Measurements from ENCODE around the gene LILRA2.

Gene LILRA2

DNA sequence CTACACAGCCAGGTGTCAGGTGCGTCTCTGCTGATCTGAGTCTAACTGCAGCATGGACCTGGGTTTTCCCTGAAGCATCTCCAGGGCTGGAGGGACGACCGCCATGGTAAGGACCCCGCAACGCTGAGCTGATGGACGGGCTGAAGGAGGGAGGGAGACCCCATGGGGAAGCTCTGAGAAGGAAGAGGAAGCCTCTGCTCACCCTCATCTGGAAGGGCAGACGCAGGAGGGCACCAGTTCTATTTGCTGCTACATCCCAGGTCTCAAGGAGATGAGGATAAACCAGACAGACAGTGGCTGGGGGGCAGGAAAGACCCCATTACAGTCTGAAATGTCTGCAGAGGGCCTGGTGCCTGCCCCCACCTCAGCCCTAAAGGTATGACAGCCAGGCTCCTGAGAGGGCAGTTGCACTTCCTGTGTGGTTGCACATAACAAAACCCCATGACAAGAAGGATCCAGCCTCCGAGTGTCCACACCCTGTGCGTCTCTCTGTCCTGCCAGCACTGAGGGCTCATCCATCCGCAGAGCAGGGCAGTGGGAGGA, at the start of gene LILRA2:
Gene LILRA2 (plus strand): TSS at position 461 of the 543 bp plus-strand sequence. CDS start 89 bp downstream, outside the sequence.
- no peak within 1 kb of the TSS for H3K4me3 ChIP-seq (ENCODE audit: control insufficient read depth, low read depth, low read length)
- DNase-seq (ENCODE audit: low read depth) = no peak
- TF ChIP-seq, protein P1, sequence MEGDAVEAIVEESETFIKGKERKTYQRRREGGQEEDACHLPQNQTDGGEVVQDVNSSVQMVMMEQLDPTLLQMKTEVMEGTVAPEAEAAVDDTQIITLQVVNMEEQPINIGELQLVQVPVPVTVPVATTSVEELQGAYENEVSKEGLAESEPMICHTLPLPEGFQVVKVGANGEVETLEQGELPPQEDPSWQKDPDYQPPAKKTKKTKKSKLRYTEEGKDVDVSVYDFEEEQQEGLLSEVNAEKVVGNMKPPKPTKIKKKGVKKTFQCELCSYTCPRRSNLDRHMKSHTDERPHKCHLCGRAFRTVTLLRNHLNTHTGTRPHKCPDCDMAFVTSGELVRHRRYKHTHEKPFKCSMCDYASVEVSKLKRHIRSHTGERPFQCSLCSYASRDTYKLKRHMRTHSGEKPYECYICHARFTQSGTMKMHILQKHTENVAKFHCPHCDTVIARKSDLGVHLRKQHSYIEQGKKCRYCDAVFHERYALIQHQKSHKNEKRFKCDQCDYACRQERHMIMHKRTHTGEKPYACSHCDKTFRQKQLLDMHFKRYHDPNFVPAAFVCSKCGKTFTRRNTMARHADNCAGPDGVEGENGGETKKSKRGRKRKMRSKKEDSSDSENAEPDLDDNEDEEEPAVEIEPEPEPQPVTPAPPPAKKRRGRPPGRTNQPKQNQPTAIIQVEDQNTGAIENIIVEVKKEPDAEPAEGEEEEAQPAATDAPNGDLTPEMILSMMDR (conservative IDR thresholded peaks at IDR 0.05; ENCODE audit: control insufficient read depth, insufficient read depth, low read depth, low read length) = no peak

DNA sequence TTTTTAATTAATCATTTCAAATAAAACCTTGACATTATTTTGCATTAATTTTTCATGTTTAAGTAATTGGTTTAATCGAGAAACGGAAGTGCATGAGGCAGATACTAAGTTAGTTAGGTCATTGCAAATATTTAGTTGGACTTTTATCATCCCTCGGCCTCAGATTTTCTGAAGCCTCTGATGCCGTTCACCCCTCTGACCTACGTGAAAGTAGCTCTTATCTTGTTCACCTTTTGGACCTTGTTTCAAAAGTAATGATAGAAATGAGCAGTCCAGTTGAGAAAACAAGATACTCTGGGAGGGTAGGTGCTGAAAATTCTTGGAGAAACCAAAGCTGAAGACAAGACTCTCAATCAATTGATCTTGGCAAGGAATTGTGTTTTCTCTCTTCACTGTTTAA, 48.0 kb upstream of the LILRA2 start:
- TF ChIP-seq, protein P1 (conservative IDR thresholded peaks at IDR 0.05; ENCODE audit: control insufficient read depth, insufficient read depth, low read depth, low read length) = no peak

DNA sequence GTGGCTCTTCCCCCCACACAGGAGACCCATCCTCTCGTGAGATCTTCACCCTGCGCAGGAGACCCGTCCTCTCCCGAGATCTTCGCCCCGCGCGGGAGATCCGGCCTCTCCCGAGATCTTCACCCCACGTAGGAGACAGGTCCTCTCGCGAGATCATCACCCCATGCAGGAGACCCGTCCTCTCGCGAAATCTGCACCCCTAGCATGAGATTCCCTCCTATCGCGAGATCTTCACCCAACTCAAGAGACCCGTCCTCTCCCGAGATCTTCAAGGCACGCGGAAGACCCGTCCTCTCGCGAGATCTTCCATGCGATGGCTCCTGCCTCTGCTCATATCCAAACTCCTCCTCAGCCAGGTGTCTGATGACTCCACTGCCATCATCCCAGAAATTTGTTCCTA, 46.6 kb upstream of the LILRA2 start:
- TF ChIP-seq, protein P1 (conservative IDR thresholded peaks at IDR 0.05; ENCODE audit: control insufficient read depth, insufficient read depth, low read depth, low read length) = no peak
- no peak overlapping the region for H3K4me3 ChIP-seq (ENCODE audit: control insufficient read depth, low read depth, low read length)
- DNase-seq (ENCODE audit: low read depth) = no peak

More for the DNA sequence above, 48.0 kb upstream of the LILRA2 start:
- DNase-seq (ENCODE audit: low read depth) = no peak
- no peak overlapping the region for H3K4me3 ChIP-seq (ENCODE audit: control insufficient read depth, low read depth, low read length)

DNA sequence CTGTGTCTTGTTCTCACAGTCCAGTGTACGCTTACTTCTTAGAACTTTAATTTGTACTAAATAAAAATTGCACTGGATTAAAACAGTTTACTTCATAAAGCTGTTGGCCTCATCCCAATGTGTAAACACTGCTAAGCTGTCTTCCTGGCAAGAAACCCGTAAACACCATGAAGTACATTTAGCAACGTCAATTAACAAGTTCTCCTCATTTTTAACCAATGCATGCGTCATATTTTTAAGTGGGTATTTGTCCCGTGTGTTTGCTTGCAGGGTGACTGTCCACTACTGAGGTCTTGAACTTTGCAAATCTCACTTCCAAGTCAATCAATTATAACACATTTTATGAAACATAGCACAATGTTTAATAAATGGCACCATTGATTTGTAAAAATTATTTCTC, 42.7 kb upstream of the LILRA2 start:
- TF ChIP-seq, protein P1 (conservative IDR thresholded peaks at IDR 0.05; ENCODE audit: control insufficient read depth, insufficient read depth, low read depth, low read length) = no peak
- no peak for DNase-seq (ENCODE audit: low read depth)
- no peak overlapping the region for H3K4me3 ChIP-seq (ENCODE audit: control insufficient read depth, low read depth, low read length)

DNA sequence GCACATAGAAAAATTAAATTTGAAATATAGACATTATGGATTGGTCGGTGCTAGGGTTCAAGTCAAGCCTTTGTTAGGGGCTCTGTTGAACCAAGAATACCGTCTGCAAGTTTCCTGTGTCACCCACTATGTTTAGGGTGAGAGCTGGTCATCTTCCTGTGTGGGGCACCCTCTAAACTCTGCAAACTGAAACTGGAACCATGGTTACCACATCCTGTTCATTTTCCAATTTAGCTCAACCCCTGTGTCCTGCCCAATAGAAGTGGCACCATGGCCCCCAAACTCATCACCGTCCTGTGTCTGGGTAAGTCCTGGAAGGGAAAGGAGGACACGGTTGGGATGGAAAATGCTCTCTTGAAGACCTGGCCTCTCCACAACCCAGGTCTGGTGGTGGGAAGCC, 41.1 kb upstream of the LILRA2 start:
- TF ChIP-seq, protein P1 (conservative IDR thresholded peaks at IDR 0.05; ENCODE audit: control insufficient read depth, insufficient read depth, low read depth, low read length) = no peak
- no peak overlapping the region for H3K4me3 ChIP-seq (ENCODE audit: control insufficient read depth, low read depth, low read length)
- no peak for DNase-seq (ENCODE audit: low read depth)

DNA sequence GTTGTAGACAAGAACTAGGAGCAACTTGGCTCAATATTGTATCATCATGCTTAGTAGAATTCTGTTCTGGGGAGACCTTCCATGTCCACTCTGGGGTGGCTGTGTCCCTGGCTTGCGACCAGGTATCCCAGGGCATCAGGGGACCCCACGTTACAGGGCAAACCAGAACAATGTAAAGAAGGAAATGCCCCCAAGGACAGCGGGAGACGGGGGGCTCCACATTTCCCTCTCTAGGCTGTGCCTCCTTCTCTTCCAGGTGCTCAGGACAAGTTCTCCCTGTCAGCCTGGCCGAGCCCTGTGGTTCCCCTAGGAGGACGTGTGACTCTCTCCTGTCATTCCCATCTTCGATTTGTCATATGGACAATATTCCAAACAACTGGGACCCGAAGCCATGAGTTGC, 40.1 kb upstream of the LILRA2 start:
- H3K4me3 ChIP-seq (ENCODE audit: control insufficient read depth, low read depth, low read length) = no peak overlapping the region
- DNase-seq (ENCODE audit: low read depth) = no peak
- TF ChIP-seq, protein P1 (conservative IDR thresholded peaks at IDR 0.05; ENCODE audit: control insufficient read depth, insufficient read depth, low read depth, low read length) = no peak

DNA sequence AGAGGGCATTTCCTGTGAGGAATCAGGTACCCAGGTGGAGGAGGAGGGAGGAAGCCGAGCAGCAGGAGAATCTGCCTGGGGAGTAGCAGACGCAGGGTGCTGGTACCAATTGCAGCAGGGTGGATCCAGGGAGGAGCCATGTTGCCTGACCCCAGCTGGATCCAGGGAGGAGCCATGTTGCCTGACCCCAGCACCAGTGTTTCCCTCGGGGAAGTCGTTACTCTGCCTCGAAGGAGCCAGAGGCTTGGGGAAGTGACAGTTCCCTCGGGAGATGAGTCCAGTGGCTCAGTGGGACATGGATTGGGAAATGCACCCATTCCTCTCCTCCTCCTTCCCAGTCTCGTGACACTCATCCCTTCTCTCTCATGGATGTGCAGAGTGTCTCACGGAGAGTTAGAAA, 39.4 kb upstream of the LILRA2 start:
- no peak overlapping the region for H3K4me3 ChIP-seq (ENCODE audit: control insufficient read depth, low read depth, low read length)
- TF ChIP-seq, protein P1 (conservative IDR thresholded peaks at IDR 0.05; ENCODE audit: control insufficient read depth, insufficient read depth, low read depth, low read length) = no peak
- DNase-seq (ENCODE audit: low read depth) = no peak

Measured in fibroblast of mammary gland (primary cell).